GM19043 (cell line): ENCODE measurements around the gene FASTKD2.
"Not testable (repeated sequence)": the region's sequence is repeated elsewhere in the genome, so short reads cannot be mapped to it uniquely, and the experiment has no call there.

ENCODE experiments used
- ATAC-seq: cut with Tn5 transposase; IDR thresholded peaks from one replicate; pipeline ENCODE4 v1.9.1; 2021; ENCODE audit warnings: low read depth; ENCODE audit not compliant: unreplicated experiment

FASTKD2 gene

GRCh38 chr2:206790311-206790935 is 25.0 kb downstream of the FASTKD2 start:
- no peak for ATAC-seq

GRCh38 chr2:206792645-206793044 is 27.2 kb downstream of the FASTKD2 start:
- no peak for ATAC-seq

- no peak for ATAC-seq
Observed at GRCh38 chr2:206797376-206797775, 32.0 kb downstream of the FASTKD2 start.

DNA sequence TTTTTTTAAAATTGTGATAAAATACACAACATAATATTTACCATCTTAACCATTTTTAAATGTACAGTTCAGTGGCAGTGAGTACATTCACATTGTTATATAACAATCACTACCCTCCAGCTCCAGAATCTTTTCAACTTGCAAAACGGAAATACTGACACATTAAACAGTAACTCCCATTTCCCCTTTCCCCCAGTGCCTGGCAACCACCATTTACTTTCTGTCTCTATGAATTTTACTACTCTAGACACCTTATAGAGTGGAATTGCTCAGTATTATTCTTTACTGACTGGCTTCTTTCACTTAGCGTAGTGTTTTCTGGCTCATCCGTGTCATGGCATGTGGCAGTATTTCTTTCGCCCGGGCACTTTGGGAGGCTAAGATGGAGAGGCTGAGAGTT is 32.6 kb downstream of the FASTKD2 start:
- peak; percentile 61 for ATAC-seq

DNA sequence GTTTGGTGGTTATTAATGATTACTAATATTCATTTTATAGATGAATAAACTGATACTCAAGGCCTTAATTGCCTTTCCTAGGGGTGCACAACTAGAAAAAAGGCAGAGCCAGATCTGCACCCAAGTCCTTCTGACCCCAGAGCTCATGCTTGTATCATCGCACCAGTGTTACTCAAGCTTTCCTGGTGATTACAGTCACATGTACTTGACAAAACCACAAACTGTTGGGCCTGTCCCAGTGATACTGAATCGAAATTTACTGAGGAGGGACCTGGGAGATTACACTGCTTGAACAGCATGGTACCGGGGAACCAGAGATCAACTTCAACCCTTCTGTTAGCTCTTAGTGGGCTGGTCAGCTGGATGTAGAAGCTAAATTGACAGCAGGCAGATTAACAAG is 33.7 kb downstream of the FASTKD2 start:
- no peak for ATAC-seq

- ATAC-seq = peak; percentile 48
Observed at GRCh38 chr2:206800506-206801417, 35.4 kb downstream of the FASTKD2 start.

- ATAC-seq = no peak
Observed at GRCh38 chr2:206801418-206802189, 36.2 kb downstream of the FASTKD2 start.

- no peak for ATAC-seq
Observed at GRCh38 chr2:206802654-206803514, 37.5 kb downstream of the FASTKD2 start.

DNA sequence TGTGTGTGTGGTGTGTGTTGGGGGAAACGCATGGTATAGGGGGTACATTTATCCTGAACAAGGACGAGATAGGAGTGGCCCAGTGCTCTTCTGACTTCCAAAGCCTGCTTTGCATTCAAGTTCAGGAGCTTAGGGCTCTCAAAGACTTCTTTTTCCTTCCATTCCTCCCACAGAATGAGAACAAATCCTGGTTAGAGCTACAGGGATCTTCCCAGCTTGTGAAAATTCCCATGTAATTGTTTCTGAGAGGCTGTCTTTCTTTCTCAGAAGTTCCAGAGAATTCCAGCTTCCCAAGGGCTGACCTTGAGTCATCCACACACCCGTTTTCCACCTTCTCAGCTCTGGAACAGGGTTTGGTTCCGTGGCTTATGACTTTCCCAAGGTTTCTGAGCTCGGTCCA is 38.9 kb downstream of the FASTKD2 start:
- ATAC-seq = no peak

DNA sequence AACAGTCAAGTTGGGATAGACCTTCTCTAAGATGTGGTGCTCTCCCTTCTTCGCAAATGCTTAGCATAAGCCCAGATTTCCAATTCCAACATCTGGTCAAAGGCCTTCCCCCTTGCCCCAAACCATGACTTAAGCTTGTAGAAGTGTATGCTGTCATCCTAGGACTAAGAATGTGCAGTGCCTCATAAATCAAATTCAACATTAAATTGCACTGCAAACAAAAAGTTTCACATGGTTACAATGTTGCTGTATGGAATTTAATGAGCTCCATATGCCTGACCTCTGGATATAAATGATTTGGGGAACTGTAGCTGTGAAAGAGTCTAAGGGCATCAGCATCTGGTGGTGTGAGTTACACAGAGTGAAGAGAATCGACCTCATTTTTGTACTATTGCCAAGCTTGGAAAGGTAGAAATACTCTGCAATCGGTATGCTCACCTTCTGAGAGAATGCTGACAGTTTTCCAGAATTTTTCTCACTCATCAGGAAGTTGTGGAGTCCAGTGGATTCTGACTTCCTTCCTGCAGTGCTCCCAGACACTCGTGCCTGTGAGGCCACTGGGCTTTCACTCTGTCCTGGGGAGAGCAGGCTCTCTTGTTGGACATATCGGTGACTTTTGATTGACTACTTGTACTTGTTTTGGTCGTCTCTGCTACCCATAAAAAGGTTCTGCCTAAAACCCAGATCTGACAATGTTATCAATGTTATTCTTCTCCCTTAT is 40.6 kb downstream of the FASTKD2 start:
- no peak for ATAC-seq

DNA sequence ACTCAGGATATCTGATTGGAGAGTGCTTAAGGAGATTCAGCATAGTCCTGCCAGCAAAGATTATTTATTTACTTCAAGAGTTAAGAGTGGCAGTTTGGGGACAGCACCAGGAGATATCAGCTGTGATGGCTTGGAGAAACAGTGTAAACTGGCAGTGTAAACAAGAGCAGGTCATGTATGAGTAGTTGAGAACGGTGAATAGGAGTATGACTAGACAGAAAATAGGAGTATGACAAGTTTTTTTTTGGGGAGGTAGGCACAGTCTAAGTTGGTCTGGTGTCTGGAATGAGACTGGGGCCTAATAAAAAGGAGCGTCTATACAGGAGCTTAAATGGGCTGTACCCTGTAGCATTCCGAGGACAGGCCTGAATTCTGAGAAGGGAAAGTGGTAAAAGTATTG is 42.2 kb downstream of the FASTKD2 start:
- not testable (repeated sequence) for ATAC-seq

DNA sequence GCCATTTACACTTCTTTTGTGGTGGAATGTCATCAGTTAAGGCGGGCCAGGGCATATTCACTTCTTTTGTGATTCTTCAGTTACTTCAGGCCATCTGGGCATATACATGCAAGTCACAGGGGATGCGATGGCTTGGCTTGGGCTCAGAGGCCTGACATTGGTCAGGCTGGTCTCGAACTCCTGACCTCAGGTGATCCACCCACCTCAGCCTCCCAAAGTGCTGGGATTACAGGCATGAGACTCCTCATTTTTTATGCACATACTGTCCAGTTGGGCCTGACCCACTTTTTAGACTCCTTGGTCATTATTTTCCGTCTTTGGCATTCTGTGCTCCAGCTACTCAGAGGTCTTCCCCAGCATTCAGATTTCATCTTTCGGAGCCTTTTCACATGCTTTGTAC is 47.1 kb downstream of the FASTKD2 start:
- ATAC-seq = not testable (repeated sequence)

DNA sequence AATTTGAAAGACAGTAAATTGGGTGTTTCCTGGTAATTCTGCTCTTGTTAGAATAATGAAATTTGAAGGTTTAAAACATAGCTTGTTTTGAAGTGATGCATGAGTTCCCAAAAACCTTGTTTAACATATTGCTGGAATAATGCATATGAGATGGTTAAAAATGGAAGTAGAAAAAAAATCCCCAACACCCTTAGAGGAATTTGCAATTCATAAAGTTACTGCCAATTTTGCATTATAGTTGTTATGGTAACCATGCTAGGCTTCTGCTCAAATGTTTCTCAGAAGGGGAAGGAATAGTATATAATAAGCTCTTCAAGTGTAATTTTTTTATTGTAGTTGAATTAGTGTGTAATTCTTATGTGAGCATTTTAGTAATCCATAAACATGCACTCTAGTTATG is 49.1 kb downstream of the FASTKD2 start:
- ATAC-seq = no peak

DNA sequence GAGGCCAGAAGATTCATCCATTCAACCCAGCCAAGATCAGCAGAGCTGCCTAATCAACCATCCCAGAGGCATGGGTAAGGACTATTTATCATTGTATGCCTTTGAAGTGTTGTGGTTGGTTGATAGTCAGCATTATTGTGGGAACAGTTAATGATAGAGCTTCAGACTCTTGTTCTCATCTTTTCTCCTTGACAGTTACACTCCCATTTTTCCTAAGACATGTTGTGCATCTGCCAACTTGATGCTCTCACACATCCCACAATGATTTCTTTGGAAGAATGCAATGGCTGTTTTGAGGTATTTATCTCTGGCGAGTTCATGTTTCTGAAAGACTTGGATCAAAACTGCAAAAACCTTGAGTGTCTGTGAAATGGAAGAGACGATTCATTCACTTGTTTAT is 55.4 kb downstream of the FASTKD2 start:
- ATAC-seq = no peak

DNA sequence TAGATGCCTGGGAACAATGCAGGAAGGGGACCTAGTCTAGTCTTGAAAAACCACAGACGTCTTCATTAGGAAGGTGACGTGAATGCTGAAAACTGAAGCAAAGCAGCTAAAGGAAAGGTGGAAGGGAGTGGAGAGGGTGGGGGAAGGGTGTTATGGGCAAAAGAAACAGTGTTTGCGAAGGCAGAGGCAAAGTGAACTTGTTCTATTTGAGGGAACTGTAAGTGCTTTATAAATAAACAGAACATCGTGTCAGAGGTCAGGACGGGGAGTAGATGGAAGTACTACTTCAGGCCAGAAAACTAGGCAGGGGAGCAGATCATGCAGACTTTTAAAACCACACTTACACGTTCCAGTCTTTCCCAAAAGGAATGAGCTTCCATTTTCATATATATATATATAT is 57.8 kb downstream of the FASTKD2 start:
- ATAC-seq = no peak

- ATAC-seq = no peak
Observed at GRCh38 chr2:206824087-206824618, 58.7 kb downstream of the FASTKD2 start.

- no peak for ATAC-seq
Observed at GRCh38 chr2:206824993-206825392, 59.6 kb downstream of the FASTKD2 start.

DNA sequence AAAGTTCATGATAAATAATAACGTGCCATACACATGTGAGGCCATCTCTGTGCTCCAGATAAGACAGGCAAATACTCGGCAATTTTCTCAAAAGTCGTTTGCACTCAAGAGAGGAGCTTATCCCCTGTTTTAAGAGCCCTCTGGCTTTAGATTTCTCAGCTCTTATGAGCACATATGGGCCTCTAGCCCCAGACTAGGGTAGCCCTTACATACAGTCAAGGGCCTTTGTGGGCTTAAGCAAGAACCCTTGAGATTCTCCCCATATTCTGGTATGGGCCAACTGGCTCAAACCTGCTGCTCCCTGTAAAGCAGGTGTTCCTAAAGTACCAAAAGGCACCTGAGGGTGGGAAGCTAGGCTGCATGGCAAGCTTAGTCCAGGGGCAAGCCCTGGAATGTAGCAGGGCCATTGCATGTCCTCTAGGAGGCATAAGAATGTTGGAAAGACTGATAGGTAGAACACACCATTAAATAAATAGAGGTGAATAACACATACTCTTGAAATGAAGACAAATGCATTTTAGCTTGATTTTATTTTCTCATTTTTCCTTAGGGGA is 66.1 kb downstream of the FASTKD2 start:
- no peak for ATAC-seq

- ATAC-seq = no peak
Observed at GRCh38 chr2:206832873-206833272, 67.5 kb downstream of the FASTKD2 start.
